ENCODE results near the gene DHRS4.
"Not testable (repeated sequence)": the region's sequence is repeated elsewhere in the genome, so short reads cannot be mapped to it uniquely, and the experiment has no call there.

Gene DHRS4

GRCh38 chr14:23949069-23949468, 4.5 kb upstream of the DHRS4 start:
- not testable (repeated sequence) for H3K4me3 ChIP-seq (ENCODE audit: low read length in 2 of 2); H3K9ac ChIP-seq (ENCODE audit: low read depth, low read length, poor library complexity); H3K18ac ChIP-seq (ENCODE audit: low read length); H2BK5ac ChIP-seq (ENCODE audit: low read length); H3K14ac ChIP-seq (ENCODE audit: low read length); H4K8ac ChIP-seq (ENCODE audit: low read depth, low read length); H3K79me1 ChIP-seq (ENCODE audit: low read depth, low read length); H4K91ac ChIP-seq (ENCODE audit: low read depth, low read length, poor library complexity); H3K4me1 ChIP-seq (ENCODE audit: control insufficient read depth in 2 of 2, insufficient read depth in 1 of 2, low read depth in 1 of 2, low read length in 2 of 2); H3K27ac ChIP-seq (replicated peaks; ENCODE audit: low read length); H3K23ac ChIP-seq (ENCODE audit: low read depth, low read length, poor library complexity); H2AFZ ChIP-seq (ENCODE audit: low read length); H2BK15ac ChIP-seq (ENCODE audit: low read length); H3K9me3 ChIP-seq (replicated peaks in 1 of 2; ENCODE audit: control insufficient read depth in 2 of 2, insufficient read depth in 1 of 2, low read depth in 1 of 2, low read length in 2 of 2); DNase-seq (ENCODE audit: low spot score); H2BK120ac ChIP-seq (ENCODE audit: low read depth, low read length); H2BK12ac ChIP-seq (ENCODE audit: low read length); H3K36me3 ChIP-seq (replicated peaks in 1 of 2; ENCODE audit: control insufficient read depth in 2 of 2, insufficient read depth in 2 of 2, low read length in 2 of 2); H3K4me2 ChIP-seq (ENCODE audit: insufficient read depth, low read length, poor library complexity, severe bottlenecking); H2AK5ac ChIP-seq (ENCODE audit: low read depth, low read length); H3K4ac ChIP-seq (ENCODE audit: low read length); H3K27me3 ChIP-seq (ENCODE audit: control insufficient read depth in 3 of 3, insufficient read depth in 3 of 3, low read depth in 1 of 3, low read length in 3 of 3)
- no CpG with 5 or more reads among the region's 2 CpGs for WGBS, 2 donors (ENCODE audit: extremely low coverage in 2 of 2, insufficient read length in 2 of 2, insufficient replicate concordance in 1 of 2)

GRCh38 chr14:23950411-23951135, 3.0 kb upstream of the DHRS4 start:
- no CpG with 5 or more reads among the region's 6 CpGs for WGBS, 2 donors (ENCODE audit: extremely low coverage in 2 of 2, insufficient read length in 2 of 2, insufficient replicate concordance in 1 of 2)
- no peak overlapping the region for H3K27ac ChIP-seq (replicated peaks; ENCODE audit: low read length)
- no peak for DNase-seq (ENCODE audit: low spot score)

GRCh38 chr14:23951136-23951466, 2.5 kb upstream of the DHRS4 start:
- not testable (repeated sequence) for H2BK12ac ChIP-seq (ENCODE audit: low read length); H4K8ac ChIP-seq (ENCODE audit: low read depth, low read length); H3K4ac ChIP-seq (ENCODE audit: low read length); H3K9me3 ChIP-seq (replicated peaks in 1 of 2; ENCODE audit: control insufficient read depth in 2 of 2, insufficient read depth in 1 of 2, low read depth in 1 of 2, low read length in 2 of 2); H3K27ac ChIP-seq (replicated peaks; ENCODE audit: low read length); H2AK5ac ChIP-seq (ENCODE audit: low read depth, low read length); H2BK15ac ChIP-seq (ENCODE audit: low read length); H3K14ac ChIP-seq (ENCODE audit: low read length); H3K4me3 ChIP-seq (ENCODE audit: low read length in 2 of 2); H2BK120ac ChIP-seq (ENCODE audit: low read depth, low read length); H2BK5ac ChIP-seq (ENCODE audit: low read length); H3K27me3 ChIP-seq (ENCODE audit: control insufficient read depth in 3 of 3, insufficient read depth in 3 of 3, low read depth in 1 of 3, low read length in 3 of 3); H3K4me1 ChIP-seq (ENCODE audit: control insufficient read depth in 2 of 2, insufficient read depth in 1 of 2, low read depth in 1 of 2, low read length in 2 of 2); H3K79me1 ChIP-seq (ENCODE audit: low read depth, low read length); H4K91ac ChIP-seq (ENCODE audit: low read depth, low read length, poor library complexity); H3K23ac ChIP-seq (ENCODE audit: low read depth, low read length, poor library complexity); H3K18ac ChIP-seq (ENCODE audit: low read length); DNase-seq (ENCODE audit: low spot score); H3K9ac ChIP-seq (ENCODE audit: low read depth, low read length, poor library complexity); H2AFZ ChIP-seq (ENCODE audit: low read length); H3K4me2 ChIP-seq (ENCODE audit: insufficient read depth, low read length, poor library complexity, severe bottlenecking); H3K36me3 ChIP-seq (replicated peaks in 1 of 2; ENCODE audit: control insufficient read depth in 2 of 2, insufficient read depth in 2 of 2, low read length in 2 of 2)
- no CpG with 5 or more reads among the region's 3 CpGs for WGBS, 2 donors (ENCODE audit: extremely low coverage in 2 of 2, insufficient read length in 2 of 2, insufficient replicate concordance in 1 of 2)

More at GRCh38 chr14:23950411-23951135, 3.0 kb upstream of the DHRS4 start:
- peaks cover 2 to 5% of the 10 kb centered on the region in 2 donors for H3K4me1 ChIP-seq (ENCODE audit: control insufficient read depth in 2 of 2, insufficient read depth in 1 of 2, low read depth in 1 of 2, low read length in 2 of 2)
- no peak overlapping the region for H4K91ac ChIP-seq (ENCODE audit: low read depth, low read length, poor library complexity)
- H3K23ac ChIP-seq (ENCODE audit: low read depth, low read length, poor library complexity): no peak overlapping the region
- no peak overlapping the region for H3K9ac ChIP-seq (ENCODE audit: low read depth, low read length, poor library complexity)
- no peak overlapping the region for H4K8ac ChIP-seq (ENCODE audit: low read depth, low read length)
- H3K4me2 ChIP-seq (ENCODE audit: insufficient read depth, low read length, poor library complexity, severe bottlenecking): no peak overlapping the region
- H2BK5ac ChIP-seq (ENCODE audit: low read length): no peak overlapping the region
- no peak overlapping the region for H3K4me3 ChIP-seq (ENCODE audit: low read length in 2 of 2)
- H2AK5ac ChIP-seq (ENCODE audit: low read depth, low read length): no peak overlapping the region
- H3K14ac ChIP-seq (ENCODE audit: low read length): no peak overlapping the region
- peaks cover 0 to 7% of the 10 kb centered on the region in 2 donors for H3K9me3 ChIP-seq (replicated peaks in 1 of 2; ENCODE audit: control insufficient read depth in 2 of 2, insufficient read depth in 1 of 2, low read depth in 1 of 2, low read length in 2 of 2)
- peaks cover 0 to under 1% of the 10 kb centered on the region in 2 donors for H3K36me3 ChIP-seq (replicated peaks in 1 of 2; ENCODE audit: control insufficient read depth in 2 of 2, insufficient read depth in 2 of 2, low read length in 2 of 2)
- H2BK120ac ChIP-seq (ENCODE audit: low read depth, low read length): no peak overlapping the region
- no peak overlapping the region for H2BK15ac ChIP-seq (ENCODE audit: low read length)
- H3K4ac ChIP-seq (ENCODE audit: low read length): no peak overlapping the region
- no peaks in the 10 kb centered on the region for H3K27me3 ChIP-seq (ENCODE audit: control insufficient read depth in 3 of 3, insufficient read depth in 3 of 3, low read depth in 1 of 3, low read length in 3 of 3)
- H2AFZ ChIP-seq (ENCODE audit: low read length): no peak overlapping the region
- no peak overlapping the region for H3K18ac ChIP-seq (ENCODE audit: low read length)
- no peaks in the 10 kb centered on the region for H3K79me1 ChIP-seq (ENCODE audit: low read depth, low read length)
- H2BK12ac ChIP-seq (ENCODE audit: low read length): no peak overlapping the region

- H3K4ac ChIP-seq (ENCODE audit: low read length): no peak overlapping the region
- H3K4me3 ChIP-seq (ENCODE audit: low read length in 2 of 2): no peak overlapping the region
- no peak overlapping the region for H2BK5ac ChIP-seq (ENCODE audit: low read length)
- no peaks in the 10 kb centered on the region for H3K27me3 ChIP-seq (ENCODE audit: control insufficient read depth in 3 of 3, insufficient read depth in 3 of 3, low read depth in 1 of 3, low read length in 3 of 3)
- no peak overlapping the region for H3K4me2 ChIP-seq (ENCODE audit: insufficient read depth, low read length, poor library complexity, severe bottlenecking)
- peaks cover 0 to 7% of the 10 kb centered on the region in 2 donors for H3K9me3 ChIP-seq (replicated peaks in 1 of 2; ENCODE audit: control insufficient read depth in 2 of 2, insufficient read depth in 1 of 2, low read depth in 1 of 2, low read length in 2 of 2)
- no peak overlapping the region for H3K23ac ChIP-seq (ENCODE audit: low read depth, low read length, poor library complexity)
- no peak overlapping the region for H3K14ac ChIP-seq (ENCODE audit: low read length)
- no peak overlapping the region for H2BK120ac ChIP-seq (ENCODE audit: low read depth, low read length)
- DNase-seq (ENCODE audit: low spot score): no peak
- H4K8ac ChIP-seq (ENCODE audit: low read depth, low read length): no peak overlapping the region
- no peak overlapping the region for H2BK15ac ChIP-seq (ENCODE audit: low read length)
- H3K18ac ChIP-seq (ENCODE audit: low read length): no peak overlapping the region
- H2AFZ ChIP-seq (ENCODE audit: low read length): no peak overlapping the region
- peaks cover 2 to 5% of the 10 kb centered on the region in 2 donors for H3K4me1 ChIP-seq (ENCODE audit: control insufficient read depth in 2 of 2, insufficient read depth in 1 of 2, low read depth in 1 of 2, low read length in 2 of 2)
- no peak overlapping the region for H3K27ac ChIP-seq (replicated peaks; ENCODE audit: low read length)
- no peak overlapping the region for H4K91ac ChIP-seq (ENCODE audit: low read depth, low read length, poor library complexity)
- peaks cover 0 to 3% of the 10 kb centered on the region in 2 donors for H3K36me3 ChIP-seq (replicated peaks in 1 of 2; ENCODE audit: control insufficient read depth in 2 of 2, insufficient read depth in 2 of 2, low read length in 2 of 2)
- H2AK5ac ChIP-seq (ENCODE audit: low read depth, low read length): no peak overlapping the region
- H3K79me1 ChIP-seq (ENCODE audit: low read depth, low read length): no peaks in the 10 kb centered on the region
- WGBS, 2 donors (ENCODE audit: extremely low coverage in 2 of 2, insufficient read length in 2 of 2, insufficient replicate concordance in 1 of 2): no CpG with 5 or more reads among the region's 8 CpGs
- no peak overlapping the region for H2BK12ac ChIP-seq (ENCODE audit: low read length)
- no peak overlapping the region for H3K9ac ChIP-seq (ENCODE audit: low read depth, low read length, poor library complexity)
Measured at GRCh38 chr14:23951590-23952201, 1.9 kb upstream of the DHRS4 start.

Measured in neuronal stem cell (in vitro differentiated cells).